ENCODE results near the gene TBL2. TPM values are rescaled to one million over a fixed set of nuclear protein-coding genes. Genes with fewer than 3 reads are reported as not detected.
"Not testable (repeated sequence)": the region's sequence is repeated elsewhere in the genome, so short reads cannot be mapped to it uniquely, and the experiment has no call there.

TBL2 gene
- total RNA-seq, 3 donors from 2014 or later (not counting 1 experiment from before 2014, with no cell fraction given): 15.1 to 18.5 (median 17.6) TPM

- Mint-ChIP-seq H3K9me3 (no peaks in the 10 kb centered on the region), H3K4me3 (no peak overlapping the region), H3K36me3 (no peaks in the 10 kb centered on the region), H3K27ac (no peak overlapping the region), H3K4me1 (no peaks in the 10 kb centered on the region), H3K27me3 (ENCODE audit: low read depth in 2 of 2) (peaks cover 28 to 34% of the 10 kb centered on the region in 2 donors)
- ATAC-seq (no peak), DNase-seq (no peak)
- intact Hi-C loops (cut with micrococcal nuclease): no loop called here
- no peaks in the 10 kb centered on the region for H3K9me3 ChIP-seq (ENCODE audit: control insufficient read depth, insufficient read depth, low read length)
- H3K4me1 ChIP-seq (ENCODE audit: control insufficient read depth, insufficient read depth, low read length): peaks cover 7% of the 10 kb centered on the region
- no peaks in the 10 kb centered on the region for H3K36me3 ChIP-seq (ENCODE audit: control insufficient read depth, insufficient read depth, low read length)
- H3K27me3 ChIP-seq (ENCODE audit: control insufficient read depth, insufficient read depth, low read length): peaks cover 11% of the 10 kb centered on the region
- H3K27ac ChIP-seq (ENCODE audit: low read length): no peak overlapping the region
- WGBS (ENCODE audit: insufficient coverage): 65% methylated on average over 11 of the region's 11 CpGs
- H3K4me3 ChIP-seq (ENCODE audit: low read length): no peak overlapping the region
- no peak for TF ChIP-seq CTCF (IDR thresholded peaks at IDR 0.05)
Observed at GRCh38 chr7:73611017-73611555, 32.7 kb upstream of the TBL2 start.

DNA sequence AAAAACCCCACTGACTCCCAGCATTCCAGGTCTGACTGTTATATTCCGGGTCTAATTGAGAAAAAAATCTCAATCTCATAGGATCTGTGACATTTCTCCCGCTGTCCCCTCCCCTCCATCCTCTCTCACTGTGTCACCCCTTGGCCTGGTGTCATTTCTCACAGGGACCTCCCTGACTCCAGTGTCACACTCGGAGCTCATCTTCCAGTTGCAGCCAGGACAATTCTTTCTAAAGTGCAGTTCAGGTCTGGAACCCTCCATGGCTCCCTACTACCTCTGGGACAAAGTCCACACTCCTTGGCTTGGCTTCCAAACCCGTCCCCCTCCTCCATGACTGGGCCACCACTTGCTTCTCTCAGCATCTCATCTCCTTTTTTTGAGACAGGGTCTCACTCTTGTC lies 31.7 kb upstream of the TBL2 start:
- H3K36me3 ChIP-seq (ENCODE audit: control insufficient read depth, insufficient read depth, low read length): no peaks in the 10 kb centered on the region

GRCh38 chr7:73607692-73607983 lies 29.3 kb upstream of the TBL2 start:
- not testable (repeated sequence) for H3K9me3 Mint-ChIP-seq; H3K4me1 Mint-ChIP-seq; H3K4me3 Mint-ChIP-seq; H3K27ac Mint-ChIP-seq; DNase-seq; H3K27ac ChIP-seq (ENCODE audit: low read length); ATAC-seq; H3K9me3 ChIP-seq (ENCODE audit: control insufficient read depth, insufficient read depth, low read length); H3K36me3 Mint-ChIP-seq; H3K36me3 ChIP-seq (ENCODE audit: control insufficient read depth, insufficient read depth, low read length); H3K4me1 ChIP-seq (ENCODE audit: control insufficient read depth, insufficient read depth, low read length); H3K4me3 ChIP-seq (ENCODE audit: low read length)
- H3K27me3 ChIP-seq (ENCODE audit: control insufficient read depth, insufficient read depth, low read length): peaks cover 14% of the 10 kb centered on the region
- intact Hi-C loops (cut with micrococcal nuclease): loop anchor here (1.0 to 5.0 kb wide), 4 partner anchors 60 to 248 kb away; partner anchors contain the start of gene VPS37D
- peaks cover 14 to 29% of the 10 kb centered on the region in 2 donors for H3K27me3 Mint-ChIP-seq (ENCODE audit: low read depth in 2 of 2)
- WGBS (ENCODE audit: insufficient coverage): 54% methylated on average over 3 of the region's 5 CpGs

More for the DNA sequence above, 31.7 kb upstream of the TBL2 start:
- TF ChIP-seq CTCF (IDR thresholded peaks at IDR 0.05): no peak
- no peak overlapping the region for H3K27ac ChIP-seq (ENCODE audit: low read length)
- no peak overlapping the region for H3K4me3 ChIP-seq (ENCODE audit: low read length)
- intact Hi-C loops (cut with micrococcal nuclease): no loop called here
- ATAC-seq: no peak
- H3K4me1 ChIP-seq (ENCODE audit: control insufficient read depth, insufficient read depth, low read length): peaks cover 7% of the 10 kb centered on the region
- H3K27me3 Mint-ChIP-seq (ENCODE audit: low read depth in 2 of 2): peaks cover 28 to 34% of the 10 kb centered on the region in 2 donors
- H3K4me3 Mint-ChIP-seq: no peak overlapping the region
- H3K27me3 ChIP-seq (ENCODE audit: control insufficient read depth, insufficient read depth, low read length): peaks cover 14% of the 10 kb centered on the region
- no peaks in the 10 kb centered on the region for H3K9me3 Mint-ChIP-seq
- no peaks in the 10 kb centered on the region for H3K4me1 Mint-ChIP-seq
- DNase-seq: no peak
- WGBS (ENCODE audit: insufficient coverage): 71% methylated on average over 4 of the region's 4 CpGs
- no peak overlapping the region for H3K27ac Mint-ChIP-seq
- H3K36me3 Mint-ChIP-seq: no peaks in the 10 kb centered on the region
- H3K9me3 ChIP-seq (ENCODE audit: control insufficient read depth, insufficient read depth, low read length): no peaks in the 10 kb centered on the region

DNA sequence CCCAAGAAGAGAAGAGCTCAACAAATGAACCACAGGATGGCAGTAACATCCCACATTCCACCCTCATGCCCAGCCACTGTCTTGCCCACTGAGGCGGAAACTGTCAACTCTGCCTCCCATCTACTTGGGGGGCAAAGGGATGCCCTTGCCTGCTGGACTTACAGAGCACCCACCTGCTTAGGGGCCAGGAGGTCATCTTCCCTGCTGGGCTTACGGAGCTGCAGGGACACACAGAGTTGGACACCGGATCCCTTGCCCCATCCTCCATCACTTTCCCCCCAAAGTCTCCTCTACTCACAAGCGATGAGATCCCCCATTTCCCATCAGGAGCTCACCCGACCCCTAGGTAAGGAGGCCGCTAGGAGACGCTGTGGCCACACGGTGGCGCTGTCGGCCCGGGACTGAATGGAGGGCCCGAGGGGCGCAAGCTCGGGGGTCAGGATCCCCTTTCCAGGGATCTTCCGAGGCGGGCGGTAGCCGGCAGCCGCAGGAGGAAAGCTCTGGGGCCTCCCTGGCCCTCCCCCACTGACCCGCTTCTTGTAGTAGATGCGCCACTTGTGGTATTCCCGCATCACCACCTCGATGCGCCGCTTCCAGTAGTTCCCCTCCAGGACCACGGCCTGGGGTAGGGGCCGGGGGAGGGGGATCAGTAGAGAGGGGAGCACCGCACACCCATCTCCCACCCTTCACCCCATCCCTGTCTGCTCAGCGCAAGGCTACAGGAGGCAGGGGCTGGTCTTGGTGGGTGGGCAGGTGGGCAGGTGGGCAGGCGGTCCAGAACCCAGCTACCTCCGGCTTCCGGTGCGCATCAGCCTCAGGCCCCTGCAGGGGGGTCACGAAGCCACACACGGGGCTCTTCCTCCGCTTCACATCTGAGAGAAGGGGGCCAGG lies 28.7 kb upstream of the TBL2 start:
- Mint-ChIP-seq H3K4me1 (no peaks in the 10 kb centered on the region), H3K4me3 (no peak overlapping the region), H3K9me3 (no peaks in the 10 kb centered on the region), H3K27ac (no peak overlapping the region), H3K36me3 (no peaks in the 10 kb centered on the region), H3K27me3 (ENCODE audit: low read depth in 2 of 2) (peaks cover 12 to 29% of the 10 kb centered on the region in 2 donors)
- DNase-seq: peak; percentile 70 to 82
- Histone ChIP-seq H3K27me3 (ENCODE audit: control insufficient read depth, insufficient read depth, low read length) (peaks cover 14% of the 10 kb centered on the region), H3K4me3 (ENCODE audit: low read length) (no peak overlapping the region), H3K27ac (ENCODE audit: low read length) (no peak overlapping the region), H3K4me1 (ENCODE audit: control insufficient read depth, insufficient read depth, low read length) (peaks cover 7% of the 10 kb centered on the region), H3K36me3 (ENCODE audit: control insufficient read depth, insufficient read depth, low read length) (no peaks in the 10 kb centered on the region), H3K9me3 (ENCODE audit: control insufficient read depth, insufficient read depth, low read length) (no peaks in the 10 kb centered on the region)
- intact Hi-C loops (cut with micrococcal nuclease): loop anchor here (1.0 to 5.0 kb wide), 4 partner anchors 60 to 248 kb away; partner anchors contain the start of gene VPS37D
- peak; percentile 91 for TF ChIP-seq CTCF (IDR thresholded peaks at IDR 0.05)
- peak; percentile 69 to 90 (median 88) for ATAC-seq
- 9% methylated on average over 28 of the region's 36 CpGs for WGBS (ENCODE audit: insufficient coverage)

Measured in natural killer cell (primary cell).